Activated gamma-delta T cell treated with anti-CD3 and anti-CD28 coated beads, Interleukin-2, amount 50 U/mL, for 16 hours (primary cell): ENCODE data around the gene DYSF.
"Not testable (repeated sequence)": the region's sequence is repeated elsewhere in the genome, so short reads cannot be mapped to it uniquely, and the experiment has no call there.

Experiments
- DNase-seq: peaks from one replicate; pipeline ENCODE4 v3.0.0-alpha.2; 2020; ENCODE audit warnings: low read depth

Gene DYSF

GRCh38 chr2:71453404-71454220 is at the start of gene DYSF:
TSS of gene DYSF (plus strand) at chr2:71453561.
- no peak for DNase-seq

- no peak for DNase-seq
Observed at GRCh38 chr2:71409611-71410010, 43.8 kb upstream of the DYSF start.

GRCh38 chr2:71410696-71411095 is 42.7 kb upstream of the DYSF start:
- DNase-seq: no peak

GRCh38 chr2:71416866-71417265 is 36.5 kb upstream of the DYSF start:
- not testable (repeated sequence) for DNase-seq

- no peak for DNase-seq
Observed at GRCh38 chr2:71417300-71418202, 35.8 kb upstream of the DYSF start.

- no peak for DNase-seq
Observed at GRCh38 chr2:71419145-71419544, 34.2 kb upstream of the DYSF start.

GRCh38 chr2:71419976-71420375 is 33.4 kb upstream of the DYSF start:
- no peak for DNase-seq

- no peak for DNase-seq
Observed at GRCh38 chr2:71422786-71423185, 30.6 kb upstream of the DYSF start.

GRCh38 chr2:71423817-71424420 is 29.4 kb upstream of the DYSF start:
- DNase-seq: no peak

GRCh38 chr2:71426721-71427120 is 26.6 kb upstream of the DYSF start:
- DNase-seq: no peak

GRCh38 chr2:71428472-71429383 is 24.6 kb upstream of the DYSF start:
- DNase-seq: no peak

- DNase-seq: not testable (repeated sequence)
Observed at GRCh38 chr2:71445142-71445541, 8.2 kb upstream of the DYSF start.

GRCh38 chr2:71446505-71446904 is 6.9 kb upstream of the DYSF start:
- no peak for DNase-seq

- no peak for DNase-seq
Observed at GRCh38 chr2:71449343-71449742, 4.0 kb upstream of the DYSF start.

- DNase-seq: no peak
Observed at GRCh38 chr2:71451705-71452104, 1.7 kb upstream of the DYSF start.

- no peak for DNase-seq
Observed at GRCh38 chr2:71452565-71452964, 796 bp upstream of the DYSF start.

GRCh38 chr2:71454221-71455010 is 1.1 kb downstream of the DYSF start:
- DNase-seq: no peak

GRCh38 chr2:71455011-71455740 is 1.8 kb downstream of the DYSF start:
- DNase-seq: no peak

GRCh38 chr2:71455741-71456569 is 2.6 kb downstream of the DYSF start:
- DNase-seq: no peak
